Stimulated activated naive B cell treated with anti-CD40 and anti-IgM and Interleukin-4, amounts not matched to agents 10 μg/mL and 1 μg/mL and 100 μg/mL, for 72 hours (primary cell): ENCODE results near the gene HTR3E.
"Not testable (repeated sequence)": the region's sequence is repeated elsewhere in the genome, so short reads cannot be mapped to it uniquely, and the experiment has no call there.

Experiments
- ATAC-seq, 2 donors: fragments of 150-1000 bp; cut with Tn5 transposase; replicated peaks; 2 replicates each; pipeline ENCODE4 v1.10.0; 2021; ENCODE audit warnings: moderate library complexity in 1 of 2
- DNase-seq: peaks from one replicate; pipeline ENCODE4 v3.0.0; 2021
- H3K27ac Mint-ChIP-seq: one replicate; pipeline ENCODE4 v1.8.0; 2022; ENCODE audit warnings: mild to moderate bottlenecking, mixed read lengths
- H3K27me3 Mint-ChIP-seq, 2 donors: one replicate each; pipeline ENCODE4 v1.8.0; 2022; ENCODE audit warnings: mixed read lengths in 2 of 2
- H3K36me3 Mint-ChIP-seq, 2 donors: one replicate each; pipeline ENCODE4 v1.8.0; 2022; ENCODE audit warnings: mixed read lengths in 2 of 2, mild to moderate bottlenecking in 1 of 2
- H3K4me1 Mint-ChIP-seq, 2 donors: one replicate each; pipeline ENCODE4 v1.8.0; 2022; ENCODE audit warnings: mixed read lengths in 2 of 2, mild to moderate bottlenecking in 1 of 2
- H3K4me3 Mint-ChIP-seq, 2 donors: one replicate each; pipeline ENCODE4 v1.8.0; 2022; ENCODE audit warnings: mild to moderate bottlenecking in 2 of 2, mixed read lengths in 2 of 2, moderate library complexity in 1 of 2
- H3K9me3 Mint-ChIP-seq, 2 donors: one replicate each; pipeline ENCODE4 v1.8.0; 2022; ENCODE audit warnings: mixed read lengths in 2 of 2, mild to moderate bottlenecking in 1 of 2

Gene HTR3E

DNA sequence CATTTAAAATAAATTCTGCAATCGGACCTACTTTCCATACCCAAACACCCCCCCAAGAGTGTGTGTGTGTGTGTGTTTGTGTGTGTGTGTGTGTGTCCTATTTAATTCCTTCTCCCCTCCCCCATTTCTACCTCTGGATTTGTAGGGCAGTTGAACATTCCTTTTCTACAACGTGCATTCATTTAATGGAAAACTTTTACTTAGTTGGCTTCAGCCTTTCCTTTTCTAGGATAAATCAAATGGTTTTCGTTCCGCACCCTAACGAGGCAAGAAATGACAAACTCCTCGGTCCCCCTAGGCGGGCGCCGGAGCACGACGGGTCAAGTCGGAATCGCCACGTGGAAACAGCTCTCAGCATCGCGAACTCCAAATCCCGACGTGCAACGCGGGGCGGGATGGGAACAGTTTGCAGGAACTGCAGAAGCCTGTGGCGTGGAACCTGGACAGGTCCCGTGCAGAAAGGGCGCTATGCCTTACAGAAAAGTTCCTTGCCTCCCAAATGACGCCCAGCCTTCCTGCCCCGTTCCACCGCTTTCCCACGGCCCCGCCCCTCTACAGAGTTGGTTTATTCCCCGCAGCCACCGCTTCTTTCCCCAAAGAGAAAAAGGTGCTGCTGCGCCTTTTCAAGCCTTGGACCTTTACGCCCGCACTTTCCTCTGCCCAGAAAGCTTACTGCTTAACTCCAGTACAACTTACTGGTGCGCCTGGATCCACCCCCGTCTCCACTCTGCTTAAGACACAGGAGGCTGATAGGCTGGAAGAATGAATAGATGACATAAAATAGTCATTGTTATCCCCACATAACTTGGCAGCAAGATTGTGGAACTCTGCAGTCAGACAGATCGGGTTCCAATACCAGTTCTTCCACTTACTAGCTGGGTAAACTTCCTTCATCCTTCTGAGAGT is 37.2 kb downstream of the HTR3E start:
- Mint-ChIP-seq H3K9me3 (no peaks in the 10 kb centered on the region), H3K36me3 (peaks cover 2 to 14% of the 10 kb centered on the region in 2 donors), H3K4me1 (peaks cover 10 to 40% of the 10 kb centered on the region in 2 donors), H3K27me3 (no peaks in the 10 kb centered on the region), H3K27ac (peak overlapping the region; percentile 98), H3K4me3 (peak overlapping the region; percentile 96 to 99)
- ATAC-seq (peak; percentile 45 to 47), DNase-seq (peak; percentile 51)

DNA sequence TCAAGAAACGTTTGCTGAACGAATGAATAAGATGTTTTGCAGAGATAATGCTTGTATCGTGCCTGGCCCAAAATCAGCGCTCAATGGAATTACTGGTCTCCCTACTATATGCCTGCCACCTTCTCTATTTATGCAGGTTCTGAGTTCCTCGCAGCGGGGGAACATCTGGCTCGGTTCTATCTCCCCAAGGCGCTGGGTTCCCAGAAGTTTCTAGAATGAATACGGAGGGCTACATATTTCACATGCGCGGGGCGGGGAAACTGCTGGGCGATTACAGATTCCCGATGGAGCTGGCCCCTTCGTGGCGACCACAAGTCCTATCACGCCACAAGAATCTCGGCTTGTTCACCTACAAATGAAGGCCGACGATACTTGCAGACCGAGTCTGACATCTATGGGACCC is 37.9 kb downstream of the HTR3E start:
- no peak for DNase-seq
- peak overlapping the region; percentile 96 to 99 for H3K4me3 Mint-ChIP-seq
- H3K27ac Mint-ChIP-seq = peak overlapping the region; percentile 98
- peaks cover 10 to 40% of the 10 kb centered on the region in 2 donors for H3K4me1 Mint-ChIP-seq
- peaks cover 2 to 14% of the 10 kb centered on the region in 2 donors for H3K36me3 Mint-ChIP-seq
- H3K9me3 Mint-ChIP-seq = no peaks in the 10 kb centered on the region
- peak; percentile 52 to 58 for ATAC-seq
- H3K27me3 Mint-ChIP-seq = no peaks in the 10 kb centered on the region

DNA sequence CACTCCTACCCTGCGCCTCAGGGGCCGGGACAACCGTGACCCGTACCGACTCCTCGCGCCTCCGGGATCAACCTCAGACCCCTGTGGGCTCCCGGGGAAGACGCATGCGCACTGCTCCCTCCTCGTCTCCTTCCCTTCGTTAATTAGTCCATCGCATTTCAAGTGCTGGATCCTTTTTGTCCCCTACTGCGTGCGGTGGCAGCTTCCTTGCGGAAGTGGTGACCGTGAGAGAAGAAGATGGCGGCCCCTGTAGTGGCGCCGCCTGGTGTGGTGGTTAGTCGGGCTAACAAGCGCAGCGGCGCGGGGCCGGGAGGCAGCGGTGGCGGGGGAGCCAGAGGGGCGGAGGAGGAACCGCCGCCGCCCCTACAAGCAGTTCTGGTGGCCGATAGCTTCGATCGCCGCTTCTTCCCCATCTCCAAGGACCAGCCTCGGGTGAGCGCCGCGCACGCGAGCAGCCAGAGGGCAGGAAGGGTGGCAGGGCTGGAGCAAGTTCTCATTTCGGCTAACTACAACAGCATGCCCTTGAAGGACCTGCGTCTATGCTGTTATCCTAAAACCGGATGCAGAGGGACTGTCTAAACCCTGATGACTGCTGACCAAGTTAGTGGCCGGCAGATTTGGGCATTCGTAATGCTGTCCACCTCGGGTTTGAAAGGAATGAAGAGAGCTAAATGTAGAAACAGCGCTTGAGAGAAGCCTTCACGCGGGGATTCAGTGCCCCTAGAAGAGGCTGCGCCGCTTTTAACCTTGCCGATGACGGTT is 38.5 kb downstream of the HTR3E start, which contains the start of gene EIF2B5:
Gene EIF2B5 (plus strand): TSS at position 210 of the 762 bp plus-strand sequence. CDS start 28 bp downstream, at position 238.
- Mint-ChIP-seq H3K27me3 (no peaks in the 10 kb centered on the region), H3K4me1 (peaks cover 11 to 40% of the 10 kb centered on the region in 2 donors), H3K9me3 (no peaks in the 10 kb centered on the region), H3K36me3 (peaks cover 6 to 19% of the 10 kb centered on the region in 2 donors), H3K27ac (peak within 1 kb of the TSS; percentile 98), H3K4me3 (peak within 1 kb of the TSS; percentile 96 to 99)
- DNase-seq = peak; percentile 87
- ATAC-seq = peak; percentile 90 to 92

DNA sequence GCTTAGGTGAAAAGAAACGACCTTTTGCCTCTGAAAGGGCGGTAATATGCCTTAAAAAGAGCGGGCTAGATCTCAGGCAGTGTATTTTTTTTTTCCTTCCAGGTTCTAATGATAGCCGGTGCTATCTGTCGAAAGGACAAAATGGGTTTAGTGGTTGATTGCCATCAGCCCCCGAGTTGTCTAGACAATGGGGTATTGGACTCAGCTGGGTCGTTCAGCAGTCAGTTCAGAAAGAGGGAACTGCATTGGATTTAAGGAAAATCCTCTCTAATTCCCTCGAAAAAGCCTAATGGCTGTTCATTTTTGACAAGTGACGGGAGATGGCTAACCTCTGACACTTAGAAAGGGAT is 39.0 kb downstream of the HTR3E start:
- Mint-ChIP-seq H3K4me1 (peaks cover 13 to 40% of the 10 kb centered on the region in 2 donors), H3K27ac (peak overlapping the region; percentile 98), H3K27me3 (no peaks in the 10 kb centered on the region), H3K4me3 (peak overlapping the region; percentile 96 to 99), H3K9me3 (no peaks in the 10 kb centered on the region), H3K36me3 (peaks cover 10 to 22% of the 10 kb centered on the region in 2 donors)
- ATAC-seq (no peak), DNase-seq (no peak)

DNA sequence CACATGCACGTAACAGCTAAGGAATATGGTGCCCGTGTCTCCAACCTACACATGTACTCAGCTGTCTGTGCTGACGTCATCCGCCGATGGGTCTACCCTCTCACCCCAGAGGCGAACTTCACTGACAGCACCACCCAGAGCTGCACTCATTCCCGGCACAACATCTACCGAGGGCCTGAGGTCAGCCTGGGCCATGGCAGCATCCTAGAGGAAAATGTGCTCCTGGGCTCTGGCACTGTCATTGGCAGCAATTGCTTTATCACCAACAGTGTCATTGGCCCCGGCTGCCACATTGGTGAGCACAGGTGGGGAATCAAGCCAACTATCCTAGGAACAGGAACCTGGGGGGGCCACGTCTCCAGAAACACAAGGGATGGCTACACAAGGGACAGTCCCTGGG is 43.6 kb downstream of the HTR3E start:
- no peaks in the 10 kb centered on the region for H3K27me3 Mint-ChIP-seq

GRCh38 chr3:184142199-184142598 is 45.3 kb downstream of the HTR3E start:
- H3K27me3 Mint-ChIP-seq = no peaks in the 10 kb centered on the region
- peak overlapping the region; percentile 87 for H3K27ac Mint-ChIP-seq
- H3K4me3 Mint-ChIP-seq = no peak overlapping the region
- H3K9me3 Mint-ChIP-seq = no peaks in the 10 kb centered on the region
- ATAC-seq (no peak), DNase-seq (no peak)
- H3K4me1 Mint-ChIP-seq = peaks cover 9 to 23% of the 10 kb centered on the region in 2 donors
- H3K36me3 Mint-ChIP-seq = peaks cover 30 to 45% of the 10 kb centered on the region in 2 donors

More for the DNA sequence above, 43.6 kb downstream of the HTR3E start:
- H3K4me1 Mint-ChIP-seq = peaks cover 24 to 26% of the 10 kb centered on the region in 2 donors
- H3K36me3 Mint-ChIP-seq = peaks cover 30 to 41% of the 10 kb centered on the region in 2 donors
- no peak for ATAC-seq
- peak overlapping the region; percentile 10 for H3K27ac Mint-ChIP-seq
- no peaks in the 10 kb centered on the region for H3K9me3 Mint-ChIP-seq
- H3K4me3 Mint-ChIP-seq = no peak overlapping the region
- DNase-seq = no peak

DNA sequence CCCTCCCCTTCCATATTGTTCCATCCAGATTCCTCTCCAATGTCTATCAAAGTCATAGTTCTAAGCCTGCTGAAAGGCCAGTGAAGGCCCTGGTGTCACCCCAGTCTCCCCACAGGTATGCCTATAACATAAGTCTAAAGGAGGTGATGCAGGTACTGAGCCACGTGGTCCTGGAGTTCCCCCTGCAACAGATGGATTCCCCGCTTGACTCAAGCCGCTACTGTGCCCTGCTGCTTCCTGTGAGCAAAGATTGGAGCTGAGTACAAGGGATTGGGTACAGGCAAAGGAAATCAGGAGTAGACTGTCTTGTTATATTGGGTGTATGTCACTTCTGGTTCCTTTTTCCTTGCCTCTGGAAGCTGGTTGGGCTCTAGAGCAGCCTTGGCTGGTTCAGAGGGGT is 46.5 kb downstream of the HTR3E start:
- Mint-ChIP-seq H3K27ac (peak overlapping the region; percentile 73), H3K9me3 (no peaks in the 10 kb centered on the region), H3K4me1 (peaks cover 6 to 20% of the 10 kb centered on the region in 2 donors), H3K27me3 (no peaks in the 10 kb centered on the region), H3K36me3 (peaks cover 29 to 38% of the 10 kb centered on the region in 2 donors), H3K4me3 (no peak overlapping the region)
- ATAC-seq (peak in 1 of 2 donors; percentile 69), DNase-seq (no peak)

DNA sequence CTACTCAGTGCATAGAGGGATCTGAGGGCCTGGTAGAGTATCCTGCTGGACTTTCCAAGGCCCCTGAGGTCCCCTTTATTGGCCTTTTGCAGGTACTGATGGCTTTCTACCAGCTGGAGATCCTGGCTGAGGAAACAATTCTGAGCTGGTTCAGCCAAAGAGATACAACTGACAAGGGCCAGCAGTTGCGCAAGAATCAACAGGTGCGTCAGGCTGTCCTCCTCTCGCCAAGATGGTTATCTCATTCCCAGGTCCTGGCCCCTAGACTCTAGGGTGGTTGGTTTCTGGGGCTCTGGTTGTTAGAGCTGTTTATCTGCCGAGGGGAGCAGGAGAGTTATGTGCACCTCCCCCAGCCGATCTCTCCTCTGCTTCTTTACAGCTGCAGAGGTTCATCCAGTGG is 47.6 kb downstream of the HTR3E start:
- H3K27me3 Mint-ChIP-seq = no peaks in the 10 kb centered on the region

GRCh38 chr3:184145111-184145524 is 48.3 kb downstream of the HTR3E start:
- H3K4me1 Mint-ChIP-seq = peaks cover 9 to 20% of the 10 kb centered on the region in 2 donors
- H3K4me3 Mint-ChIP-seq = no peak overlapping the region
- ATAC-seq (peak; percentile 68 to 78), DNase-seq (no peak)
- no peaks in the 10 kb centered on the region for H3K27me3 Mint-ChIP-seq
- H3K36me3 Mint-ChIP-seq = peaks cover 26 to 35% of the 10 kb centered on the region in 2 donors
- peak overlapping the region; percentile 59 for H3K27ac Mint-ChIP-seq
- H3K9me3 Mint-ChIP-seq = no peaks in the 10 kb centered on the region

More for the DNA sequence above, 47.6 kb downstream of the HTR3E start:
- DNase-seq (no peak), ATAC-seq (no peak)
- Mint-ChIP-seq H3K4me3 (no peak overlapping the region), H3K27ac (no peak overlapping the region), H3K9me3 (no peaks in the 10 kb centered on the region), H3K4me1 (peaks cover 9 to 20% of the 10 kb centered on the region in 2 donors), H3K36me3 (peaks cover 29 to 38% of the 10 kb centered on the region in 2 donors)

- DNase-seq (no peak), ATAC-seq (no peak)
- Mint-ChIP-seq H3K9me3 (no peaks in the 10 kb centered on the region), H3K27me3 (no peaks in the 10 kb centered on the region), H3K27ac (no peak overlapping the region), H3K36me3 (peaks cover 20 to 29% of the 10 kb centered on the region in 2 donors), H3K4me1 (peaks cover 9 to 18% of the 10 kb centered on the region in 2 donors), H3K4me3 (no peak overlapping the region)
These were observed 48.9 kb downstream of the HTR3E start for GRCh38 chr3:184145751-184146270.

- no peaks in the 10 kb centered on the region for H3K9me3 Mint-ChIP-seq
- H3K4me3 Mint-ChIP-seq = no peak overlapping the region
- DNase-seq (no peak), ATAC-seq (no peak)
- H3K36me3 Mint-ChIP-seq = peaks cover 8 to 9% of the 10 kb centered on the region in 2 donors
- H3K27ac Mint-ChIP-seq = no peak overlapping the region
- peaks cover 9 to 12% of the 10 kb centered on the region in 2 donors for H3K4me1 Mint-ChIP-seq
- no peaks in the 10 kb centered on the region for H3K27me3 Mint-ChIP-seq
These were observed 51.2 kb downstream of the HTR3E start for GRCh38 chr3:184148076-184148475.

DNA sequence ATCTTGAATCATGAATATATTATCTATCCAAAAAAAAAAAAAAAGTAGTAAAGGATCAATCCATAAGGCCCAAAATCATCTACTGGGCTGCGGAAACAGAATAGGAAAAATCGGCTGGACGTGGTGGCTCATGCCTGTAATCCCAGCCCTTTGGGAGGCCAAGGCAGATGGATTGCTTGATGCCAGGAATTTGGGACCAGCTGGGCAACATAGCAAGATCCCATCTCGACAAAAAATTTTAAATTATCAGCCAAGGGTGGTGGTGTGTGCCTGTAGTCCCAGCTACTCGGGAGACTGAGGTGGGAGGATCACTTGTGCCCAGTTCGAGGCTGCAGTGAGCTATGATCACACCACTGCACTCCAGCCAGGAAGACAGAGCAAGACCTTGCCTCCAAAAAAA is 52.3 kb downstream of the HTR3E start:
- H3K36me3 Mint-ChIP-seq = peaks cover 0 to 6% of the 10 kb centered on the region in 2 donors
- H3K27me3 Mint-ChIP-seq = no peaks in the 10 kb centered on the region
- H3K4me3 Mint-ChIP-seq = no peak overlapping the region
- DNase-seq (no peak), ATAC-seq (no peak)
- no peaks in the 10 kb centered on the region for H3K9me3 Mint-ChIP-seq
- H3K27ac Mint-ChIP-seq = no peak overlapping the region
- peaks cover 7 to 9% of the 10 kb centered on the region in 2 donors for H3K4me1 Mint-ChIP-seq

- not testable (repeated sequence) for H3K36me3 Mint-ChIP-seq, H3K4me3 Mint-ChIP-seq, DNase-seq, ATAC-seq, H3K4me1 Mint-ChIP-seq, H3K27ac Mint-ChIP-seq, H3K27me3 Mint-ChIP-seq, H3K9me3 Mint-ChIP-seq
These were observed 52.9 kb downstream of the HTR3E start for GRCh38 chr3:184149770-184150169.
